DND-41 (cell line): ENCODE measurements around the gene MITF.

ENCODE experiments used
- ATAC-seq: fragments of 200-7000 bp; cut with Tn5 transposase; 3 replicates; pipeline ENCODE4 v1.9.1; 2021; ENCODE audit warnings: low read depth; ENCODE audit not compliant: insufficient read depth
- DNase-seq: peaks from one replicate; pipeline ENCODE4 v3.0.0-alpha.2; 2020
- H2AFZ ChIP-seq: 2 replicates; pipeline ENCODE4 v1.6.0; 2012; ENCODE audit warnings: low read depth, low read length
- H3K27ac ChIP-seq: 2 replicates; pipeline ENCODE4 v1.5.1; 2012; ENCODE audit warnings: low read length, inconsistent platforms
- H3K27me3 ChIP-seq: fragments of 200-600 bp; sonication (generic); 2 replicates; pipeline ENCODE4 v1.6.0; 2012; ENCODE audit warnings: low read length, mild to moderate bottlenecking, inconsistent platforms; ENCODE audit not compliant: insufficient read depth, poor library complexity
- H3K36me3 ChIP-seq: 2 replicates; pipeline ENCODE4 v1.5.1; 2012; ENCODE audit warnings: low read length, inconsistent platforms; ENCODE audit not compliant: insufficient read depth
- H3K4me1 ChIP-seq: 2 replicates; pipeline ENCODE4 v1.5.1; 2012; ENCODE audit warnings: mild to moderate bottlenecking, low read length; ENCODE audit not compliant: insufficient read depth
- H3K4me2 ChIP-seq: 2 replicates; pipeline ENCODE4 v1.6.0; 2012; ENCODE audit warnings: mild to moderate bottlenecking, moderate library complexity, low read length, inconsistent platforms; ENCODE audit not compliant: insufficient read depth
- H3K4me3 ChIP-seq, 2 experiments: fragments of 200-600 bp in 1 of 2; shearing (Covaris generic) in 1 of 2; 2 replicates each; pipeline ENCODE4 v1.5.1; 2012 to 2016; ENCODE audit warnings: inconsistent platforms in 2 of 2, low read length in 2 of 2, mild to moderate bottlenecking in 2 of 2, low read depth in 1 of 2, moderate library complexity in 1 of 2
- H3K79me2 ChIP-seq: 2 replicates; pipeline ENCODE4 v1.6.0; 2012; ENCODE audit warnings: low read length, inconsistent platforms; ENCODE audit not compliant: insufficient read depth
- H3K9ac ChIP-seq: 2 replicates; pipeline ENCODE4 v1.6.0; 2012; ENCODE audit warnings: low read depth, mild to moderate bottlenecking, inconsistent platforms, low read length, moderate library complexity
- H3K9me3 ChIP-seq: 2 replicates; pipeline ENCODE4 v1.5.1; 2012; ENCODE audit warnings: low read length, moderate library complexity, mild to moderate bottlenecking, inconsistent platforms; ENCODE audit not compliant: insufficient read depth, severe bottlenecking
- H4K20me1 ChIP-seq: 2 replicates; pipeline ENCODE4 v1.6.0; 2012; ENCODE audit warnings: low read length; ENCODE audit not compliant: insufficient read depth
- EZH2 ChIP-seq: IDR thresholded peaks from 3 replicates; pipeline ENCODE4 v1.6.1; 2012; ENCODE audit warnings: borderline replicate concordance, low read depth, mild to moderate bottlenecking, moderate library complexity, low read length, inconsistent platforms; ENCODE audit not compliant: severe bottlenecking
- TF ChIP-seq, protein P1 (sequence below): IDR thresholded peaks from 2 replicates; pipeline ENCODE4 v1.5.1; 2012; ENCODE audit warnings: borderline replicate concordance, low read length, moderate library complexity, mild to moderate bottlenecking; ENCODE audit not compliant: poor library complexity, severe bottlenecking; ENCODE audit errors: extremely low read depth

MITF gene

DNA sequence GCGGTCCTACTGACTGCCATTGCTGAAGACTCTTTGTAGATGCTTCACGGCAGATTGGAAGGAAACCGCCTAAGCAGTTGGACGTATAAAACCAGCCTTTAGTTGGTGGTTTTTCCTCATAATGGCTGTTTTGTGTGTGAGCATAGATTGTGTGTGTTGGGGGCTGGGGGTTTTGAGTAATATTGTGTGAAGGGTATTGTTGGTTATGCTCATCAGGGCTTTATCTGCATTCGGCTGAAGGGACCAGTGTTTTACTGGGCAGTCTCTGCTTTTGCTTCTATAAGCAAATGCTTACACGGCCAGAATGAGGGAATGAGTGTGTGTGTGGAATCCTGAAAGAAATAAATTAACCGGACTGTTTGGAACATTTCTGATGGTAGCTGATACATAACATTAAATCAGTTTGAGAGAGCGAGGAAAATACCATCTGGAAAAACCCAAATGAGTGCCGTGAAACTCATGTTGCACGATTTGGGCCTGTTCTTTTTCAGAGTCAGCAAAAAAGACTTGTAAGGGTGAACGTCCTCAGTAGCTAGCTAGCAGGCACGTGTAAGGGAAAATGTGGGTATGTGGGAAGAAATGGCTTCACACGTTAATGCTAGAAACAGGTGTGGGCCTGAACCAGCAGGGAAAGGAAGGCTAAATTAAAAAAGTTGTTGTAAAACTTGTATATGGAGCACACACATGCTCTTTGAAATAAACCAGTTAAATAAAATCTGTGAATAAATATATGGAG, 1.9 kb downstream of the MITF start:
- no peak for TF ChIP-seq EZH2
- TF ChIP-seq, protein P1, sequence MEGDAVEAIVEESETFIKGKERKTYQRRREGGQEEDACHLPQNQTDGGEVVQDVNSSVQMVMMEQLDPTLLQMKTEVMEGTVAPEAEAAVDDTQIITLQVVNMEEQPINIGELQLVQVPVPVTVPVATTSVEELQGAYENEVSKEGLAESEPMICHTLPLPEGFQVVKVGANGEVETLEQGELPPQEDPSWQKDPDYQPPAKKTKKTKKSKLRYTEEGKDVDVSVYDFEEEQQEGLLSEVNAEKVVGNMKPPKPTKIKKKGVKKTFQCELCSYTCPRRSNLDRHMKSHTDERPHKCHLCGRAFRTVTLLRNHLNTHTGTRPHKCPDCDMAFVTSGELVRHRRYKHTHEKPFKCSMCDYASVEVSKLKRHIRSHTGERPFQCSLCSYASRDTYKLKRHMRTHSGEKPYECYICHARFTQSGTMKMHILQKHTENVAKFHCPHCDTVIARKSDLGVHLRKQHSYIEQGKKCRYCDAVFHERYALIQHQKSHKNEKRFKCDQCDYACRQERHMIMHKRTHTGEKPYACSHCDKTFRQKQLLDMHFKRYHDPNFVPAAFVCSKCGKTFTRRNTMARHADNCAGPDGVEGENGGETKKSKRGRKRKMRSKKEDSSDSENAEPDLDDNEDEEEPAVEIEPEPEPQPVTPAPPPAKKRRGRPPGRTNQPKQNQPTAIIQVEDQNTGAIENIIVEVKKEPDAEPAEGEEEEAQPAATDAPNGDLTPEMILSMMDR: no peak
- Histone ChIP-seq H3K4me3 (no peak overlapping the region), H3K79me2 (no peaks in the 10 kb centered on the region), H3K4me1 (no peaks in the 10 kb centered on the region), H3K4me2 (no peak overlapping the region), H2AFZ (no peak overlapping the region), H3K9ac (no peak overlapping the region), H3K9me3 (no peaks in the 10 kb centered on the region), H3K27ac (no peak overlapping the region), H4K20me1 (no peaks in the 10 kb centered on the region), H3K27me3 (peaks cover 2% of the 10 kb centered on the region), H3K36me3 (no peaks in the 10 kb centered on the region)
- DNase-seq (no peak), ATAC-seq (no peak)

- Histone ChIP-seq H3K4me3 (no peak overlapping the region), H3K27ac (no peak overlapping the region), H3K79me2 (no peaks in the 10 kb centered on the region), H3K4me1 (no peaks in the 10 kb centered on the region), H3K9ac (no peak overlapping the region), H3K4me2 (no peak overlapping the region), H4K20me1 (no peaks in the 10 kb centered on the region), H3K36me3 (no peaks in the 10 kb centered on the region), H3K9me3 (no peaks in the 10 kb centered on the region), H3K27me3 (peaks cover 2% of the 10 kb centered on the region), H2AFZ (no peak overlapping the region)
- ATAC-seq: no peak
- TF ChIP-seq EZH2: no peak
- TF ChIP-seq, protein P1: no peak
- DNase-seq: no peak
These were observed 3.1 kb downstream of the MITF start for GRCh38 chr3:69742391-69742790.

- Histone ChIP-seq H3K36me3 (no peaks in the 10 kb centered on the region), H3K4me2 (no peak overlapping the region), H3K4me1 (no peaks in the 10 kb centered on the region), H2AFZ (no peak overlapping the region), H3K27me3 (peaks cover 2% of the 10 kb centered on the region), H3K9me3 (no peaks in the 10 kb centered on the region), H3K27ac (no peak overlapping the region), H3K4me3 (no peak overlapping the region), H3K9ac (no peak overlapping the region), H3K79me2 (no peaks in the 10 kb centered on the region), H4K20me1 (no peaks in the 10 kb centered on the region)
- DNase-seq (no peak), ATAC-seq (no peak)
- no peak for TF ChIP-seq EZH2
- TF ChIP-seq, protein P1: no peak
These were observed 5.0 kb downstream of the MITF start for GRCh38 chr3:69743975-69744906.
